22Rv1 (cell line): ENCODE measurements around the gene HCN3.

Experiments used
- H3K27ac ChIP-seq: fragments of 450-650 bp; 2 replicates; pipeline ENCODE4 v1.5.1; 2017
- CTCF ChIP-seq: fragments of 450-650 bp; IDR thresholded peaks from 2 replicates; pipeline ENCODE4 v1.5.1; 2017; ENCODE audit warnings: mild to moderate bottlenecking
- ZFX ChIP-seq: fragments of 450-650 bp; IDR thresholded peaks from 2 replicates; pipeline ENCODE4 v1.6.1; 2017; ENCODE audit warnings: antibody characterized with exemption, borderline replicate concordance

The HCN3 gene

GRCh38 chr1:155293086-155293749, 16.0 kb downstream of the HCN3 start:
- H3K27ac ChIP-seq = no peak overlapping the region
- no peak for TF ChIP-seq CTCF
- no peak for TF ChIP-seq ZFX

- H3K27ac ChIP-seq = no peak overlapping the region
- TF ChIP-seq ZFX (no peak), CTCF (no peak)
These were observed 17.4 kb downstream of the HCN3 start for GRCh38 chr1:155294520-155295182.

GRCh38 chr1:155295183-155295941, 18.1 kb downstream of the HCN3 start:
- TF ChIP-seq ZFX (no peak), CTCF (no peak)
- no peak overlapping the region for H3K27ac ChIP-seq

GRCh38 chr1:155295942-155296267, 18.6 kb downstream of the HCN3 start:
- TF ChIP-seq CTCF = no peak
- TF ChIP-seq ZFX = no peak
- no peak overlapping the region for H3K27ac ChIP-seq

GRCh38 chr1:155296661-155297060, 19.4 kb downstream of the HCN3 start:
- TF ChIP-seq ZFX (no peak), CTCF (no peak)
- H3K27ac ChIP-seq = no peak overlapping the region

- H3K27ac ChIP-seq = no peak overlapping the region
- no peak for TF ChIP-seq ZFX
- TF ChIP-seq CTCF = no peak
These were observed 20.1 kb downstream of the HCN3 start for GRCh38 chr1:155297384-155297783.

GRCh38 chr1:155300024-155300423, 22.8 kb downstream of the HCN3 start:
- H3K27ac ChIP-seq = no peak overlapping the region
- TF ChIP-seq ZFX (no peak), CTCF (no peak)
